DOHH2 (cell line): ENCODE data around the gene ALOX5.

ENCODE experiments used
- H3F3A ChIP-seq: fragments of 200-600 bp; sonication (generic), shearing (Covaris generic); 2 replicates; pipeline ENCODE4 v1.6.0; 2016; ENCODE audit warnings: antibody characterized with exemption, mild to moderate bottlenecking; ENCODE audit not compliant: control insufficient read depth, insufficient read depth
- H3K27ac ChIP-seq: fragments of 200-600 bp; sonication (generic); 2 replicates; pipeline ENCODE4 v1.5.1; 2014; ENCODE audit warnings: low read depth, mild to moderate bottlenecking, low read length, moderate library complexity
- H3K27me3 ChIP-seq: fragments of 200-600 bp; sonication (generic); 2 replicates; pipeline ENCODE4 v1.6.1; 2014; ENCODE audit warnings: mild to moderate bottlenecking, low read length, mixed read lengths; ENCODE audit not compliant: control insufficient read depth
- H3K36me3 ChIP-seq: fragments of 200-600 bp; sonication (generic); 2 replicates; pipeline ENCODE4 v1.6.1; 2014; ENCODE audit warnings: mild to moderate bottlenecking, low read length, moderate library complexity, mixed read lengths; ENCODE audit not compliant: control insufficient read depth
- H3K4me1 ChIP-seq: fragments of 200-600 bp; sonication (generic); 2 replicates; pipeline ENCODE4 v1.6.1; 2014; ENCODE audit warnings: mild to moderate bottlenecking, low read length, mixed read lengths; ENCODE audit not compliant: control insufficient read depth
- H3K4me2 ChIP-seq: fragments of 200-600 bp; sonication (generic); 2 replicates; pipeline ENCODE4 v1.6.0; 2014; ENCODE audit warnings: mild to moderate bottlenecking, low read length, moderate library complexity
- H3K4me3 ChIP-seq: fragments of 200-600 bp; sonication (generic); 2 replicates; pipeline ENCODE4 v1.5.1; 2014; ENCODE audit warnings: mild to moderate bottlenecking, low read length, mixed read lengths
- H3K79me2 ChIP-seq: fragments of 200-600 bp; sonication (generic); 2 replicates; pipeline ENCODE4 v1.6.1; 2014; ENCODE audit warnings: mild to moderate bottlenecking, low read length, mixed read lengths; ENCODE audit not compliant: control insufficient read depth
- H3K9me2 ChIP-seq: fragments of 200-600 bp; sonication (generic); replicated peaks from 2 replicates; pipeline ENCODE4 v1.6.1; 2014; ENCODE audit warnings: mild to moderate bottlenecking, low read length, mixed read lengths; ENCODE audit not compliant: control insufficient read depth
- H3K9me3 ChIP-seq: fragments of 200-600 bp; sonication (generic); 2 replicates; pipeline ENCODE4 v1.6.1; 2014; ENCODE audit warnings: antibody characterized with exemption, low read length, mixed read lengths; ENCODE audit not compliant: control insufficient read depth, insufficient read depth
- H4K20me1 ChIP-seq: fragments of 200-600 bp; sonication (generic); 2 replicates; pipeline ENCODE4 v1.6.0; 2014; ENCODE audit warnings: low read depth, mild to moderate bottlenecking, antibody characterized with exemption, low read length, moderate library complexity; ENCODE audit not compliant: control insufficient read depth, insufficient read depth
- CTCF ChIP-seq: fragments of 200-600 bp; sonication (generic); IDR thresholded peaks from one replicate; pipeline ENCODE4 v1.5.1; 2014; ENCODE audit warnings: antibody characterized with exemption, mild to moderate bottlenecking, low read depth, low read length; ENCODE audit not compliant: poor library complexity, severe bottlenecking
- EZH2phosphoT487 ChIP-seq: fragments of 200-600 bp; sonication (generic); IDR thresholded peaks from 2 replicates; pipeline ENCODE4 v1.6.1; 2017; ENCODE audit warnings: borderline replicate concordance, mild to moderate bottlenecking, antibody characterized with exemption, low read length, moderate library complexity, mixed read lengths

Gene ALOX5

GRCh38 chr10:45437587-45438465, 63.8 kb downstream of the ALOX5 start:
- peak overlapping the region; percentile 20; the same call in 1 of the 2 replicates for H3K27ac ChIP-seq
- 0 out of 2 replicates have a peak, but pooled peaks cover 3% of the 10 kb centered on the region for H4K20me1 ChIP-seq
- peaks cover 53% of the 10 kb centered on the region for H3K79me2 ChIP-seq
- H3K27me3 ChIP-seq: no peaks in the 10 kb centered on the region
- no peaks in the 10 kb centered on the region for H3K9me3 ChIP-seq
- peak overlapping the region; percentile 16; the same call in 1 of the 2 replicates for H3K4me2 ChIP-seq
- H3K9me2 ChIP-seq: no peaks in the 10 kb centered on the region
- TF ChIP-seq EZH2phosphoT487 (no peak), CTCF (no peak)
- peaks cover 58% of the 10 kb centered on the region for H3K4me1 ChIP-seq
- no peak overlapping the region for H3K4me3 ChIP-seq
- peaks cover 24% of the 10 kb centered on the region for H3F3A ChIP-seq
- H3K36me3 ChIP-seq: peaks cover 96% of the 10 kb centered on the region

GRCh38 chr10:45438466-45439090, 64.6 kb downstream of the ALOX5 start:
- H3K9me3 ChIP-seq: no peaks in the 10 kb centered on the region
- peaks cover 93% of the 10 kb centered on the region for H3K36me3 ChIP-seq
- peaks cover 46% of the 10 kb centered on the region for H3K79me2 ChIP-seq
- H3K27ac ChIP-seq: no peak overlapping the region
- H3K9me2 ChIP-seq: no peaks in the 10 kb centered on the region
- 0 out of 2 replicates have a peak, but pooled peaks cover 3% of the 10 kb centered on the region for H4K20me1 ChIP-seq
- H3K4me3 ChIP-seq: no peak overlapping the region
- no peaks in the 10 kb centered on the region for H3K27me3 ChIP-seq
- peaks cover 21% of the 10 kb centered on the region for H3F3A ChIP-seq
- peaks cover 52% of the 10 kb centered on the region for H3K4me1 ChIP-seq
- TF ChIP-seq CTCF (no peak), EZH2phosphoT487 (no peak)
- H3K4me2 ChIP-seq: no peak overlapping the region

- Histone ChIP-seq H3K9me2 (no peaks in the 10 kb centered on the region), H3K79me2 (peaks cover 38% of the 10 kb centered on the region), H3K27me3 (no peaks in the 10 kb centered on the region), H3K36me3 (peaks cover 93% of the 10 kb centered on the region), H3K9me3 (no peaks in the 10 kb centered on the region), H3K27ac (no peak overlapping the region), H3F3A (peaks cover 20% of the 10 kb centered on the region), H3K4me2 (no peak overlapping the region), H4K20me1 (0 out of 2 replicates have a peak, but pooled peaks cover 3% of the 10 kb centered on the region), H3K4me3 (no peak overlapping the region), H3K4me1 (peaks cover 44% of the 10 kb centered on the region)
- TF ChIP-seq EZH2phosphoT487 (no peak), CTCF (no peak)
Measured at GRCh38 chr10:45439365-45439764, 65.3 kb downstream of the ALOX5 start.
